Smooth muscle cell (in vitro differentiated cells): ENCODE data around the gene EXOC6B. TPM values are rescaled to one million over a fixed set of nuclear protein-coding genes. Genes with fewer than 3 reads are reported as not detected.

Source experiments
- DNase-seq: peaks from one replicate; lab custom pipeline; 2025; ENCODE audit not compliant: unreplicated experiment; lab: John Stamatoyannopoulos, UW
- H2AFZ ChIP-seq: fragments of 200-600 bp; sonication (generic); 2 replicates; pipeline ENCODE4 v1.6.0; 2016; ENCODE audit warnings: antibody characterized with exemption, low read depth, mild to moderate bottlenecking
- H3F3A ChIP-seq: fragments of 200-600 bp; sonication (generic); 2 replicates; pipeline ENCODE4 v1.6.0; 2017; ENCODE audit warnings: antibody characterized with exemption, low read depth
- H3K27ac ChIP-seq: fragments of 200-600 bp; sonication (generic); 2 replicates; pipeline ENCODE4 v1.5.1; 2016; ENCODE audit warnings: low read depth, mild to moderate bottlenecking
- H3K27me3 ChIP-seq: fragments of 200-600 bp; sonication (generic); 2 replicates; pipeline ENCODE4 v1.6.1; 2016; ENCODE audit warnings: low read depth, mild to moderate bottlenecking
- H3K36me3 ChIP-seq: fragments of 200-600 bp; sonication (generic); 2 replicates; pipeline ENCODE4 v1.5.1; 2016; ENCODE audit warnings: low read depth
- H3K4me1 ChIP-seq: fragments of 200-600 bp; sonication (generic); 2 replicates; pipeline ENCODE4 v1.5.1; 2016; ENCODE audit warnings: low read depth
- H3K4me2 ChIP-seq: fragments of 200-600 bp; sonication (generic); 2 replicates; pipeline ENCODE4 v1.6.0; 2016; ENCODE audit warnings: mild to moderate bottlenecking
- H3K4me3 ChIP-seq: fragments of 200-600 bp; sonication (generic); 2 replicates; pipeline ENCODE4 v1.5.1; 2016; ENCODE audit warnings: mild to moderate bottlenecking
- H3K79me2 ChIP-seq: fragments of 200-600 bp; sonication (generic); 2 replicates; pipeline ENCODE4 v1.6.0; 2016; ENCODE audit warnings: low read depth, mild to moderate bottlenecking
- H3K9ac ChIP-seq: fragments of 200-600 bp; sonication (generic); 2 replicates; pipeline ENCODE4 v1.6.0; 2016; ENCODE audit warnings: low read depth
- H3K9me3 ChIP-seq: fragments of 200-600 bp; sonication (generic); replicated peaks from 2 replicates; pipeline ENCODE4 v1.5.1; 2016; ENCODE audit warnings: low read depth
- H4K20me1 ChIP-seq: fragments of 200-600 bp; sonication (generic); 2 replicates; pipeline ENCODE4 v1.6.0; 2016; ENCODE audit warnings: low read depth
- CTCF ChIP-seq: fragments of 200-600 bp; sonication (generic); IDR thresholded peaks from 2 replicates; pipeline ENCODE4 v1.5.1; 2017; ENCODE audit warnings: borderline replicate concordance, mild to moderate bottlenecking, antibody characterized with exemption; ENCODE audit not compliant: insufficient read depth, poor library complexity, severe bottlenecking
- WGBS: methylation state at CpG from one replicate; pipeline ENCODE4 v1.1.7; 2016; ENCODE audit warnings: low lambda C conversion rate; 5-methylcytosine and 5-hydroxymethylcytosine counted together
- polyA plus RNA-seq: library from polyadenylated mRNA; unstranded; fragments of >200 nt; fragmentation: Nextera tagmentation; extraction: Ambion mirVana; gene quantifications from 2 replicates; pipeline ENCODE4 v1.2.1, GENCODE V29; 2016
- total RNA-seq: library from RNA; depleted of rRNA; stranded (reverse); fragments of >200 nt; gene quantifications from 2 replicates; pipeline ENCODE4 v1.2.3, GENCODE V29; 2014

EXOC6B gene
- total and polyA plus RNA-seq, 2 experiments from 2014 or later, result 6.9 to 19.7 TPM

DNA sequence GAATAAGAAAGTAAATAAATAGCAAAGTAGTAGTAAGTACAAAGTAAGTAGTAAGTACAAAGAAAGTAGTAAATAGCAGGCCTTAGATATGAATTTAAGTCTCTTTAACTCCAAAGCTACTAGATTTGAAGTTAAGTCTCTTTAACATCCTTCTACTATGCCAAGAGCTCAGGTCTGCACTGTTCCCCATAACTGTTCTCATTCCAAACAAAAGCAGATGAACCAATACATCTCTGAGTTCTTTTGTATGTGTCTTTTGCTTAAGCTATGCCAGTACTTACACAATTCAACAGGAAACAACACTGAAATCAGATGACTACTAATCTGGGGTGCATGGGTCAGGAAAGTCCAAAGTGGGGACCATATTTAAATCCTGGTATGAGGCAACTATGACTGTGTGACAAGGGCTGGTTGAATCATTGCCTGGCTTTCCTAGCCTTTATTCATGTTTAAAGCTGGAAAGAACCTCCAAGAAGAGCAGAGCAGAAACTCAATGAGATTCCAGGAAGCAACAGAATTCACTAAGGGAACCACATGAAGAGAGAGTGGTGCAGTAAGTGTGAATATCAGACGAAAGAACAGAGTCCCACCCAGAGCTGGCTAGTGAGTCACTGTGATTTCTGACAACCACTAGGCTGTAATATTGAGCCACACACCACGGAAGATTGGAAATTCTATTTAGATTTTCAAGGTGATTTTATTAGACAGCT is 627.1 kb downstream of the EXOC6B start:
- H3K4me1 ChIP-seq, result no peaks in the 10 kb centered on the region
- 42% methylated on average over 2 of the region's 2 CpGs for WGBS
- no peaks in the 10 kb centered on the region for H3K27me3 ChIP-seq
- no peak overlapping the region for H2AFZ ChIP-seq
- no peaks in the 10 kb centered on the region for H3F3A ChIP-seq
- no peak overlapping the region for H3K4me3 ChIP-seq
- no peaks in the 10 kb centered on the region for H3K9me3 ChIP-seq
- no peak overlapping the region for H3K4me2 ChIP-seq
- TF ChIP-seq CTCF, result no peak
- no peak for DNase-seq
- H3K36me3 ChIP-seq, result no peaks in the 10 kb centered on the region
- no peak overlapping the region for H3K9ac ChIP-seq
- peaks cover 8% of the 10 kb centered on the region for H4K20me1 ChIP-seq
- H3K79me2 ChIP-seq, result no peaks in the 10 kb centered on the region
- no peak overlapping the region for H3K27ac ChIP-seq

DNA sequence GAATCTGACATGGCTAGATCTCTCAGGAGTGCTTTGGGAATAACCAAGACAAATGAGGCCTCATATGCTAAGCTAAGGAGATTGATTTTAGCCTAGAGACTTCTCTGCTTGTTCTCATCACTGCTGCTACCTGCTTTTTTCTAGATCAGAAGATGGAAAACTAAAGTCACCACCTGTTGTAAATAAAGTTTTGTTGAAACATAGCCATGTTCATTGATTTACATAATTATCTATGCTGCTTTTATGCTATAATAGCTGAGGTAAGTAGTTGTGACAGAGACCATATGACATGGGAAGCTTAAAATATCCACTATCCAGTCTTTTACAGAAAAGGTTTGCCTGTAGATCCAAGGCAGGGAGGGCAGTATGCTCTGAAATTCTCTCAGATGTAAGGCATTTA is 632.1 kb downstream of the EXOC6B start:
- no peak overlapping the region for H3K9ac ChIP-seq
- TF ChIP-seq CTCF, result no peak
- H3K79me2 ChIP-seq, result no peaks in the 10 kb centered on the region
- no peaks in the 10 kb centered on the region for H3F3A ChIP-seq
- no peaks in the 10 kb centered on the region for H3K27me3 ChIP-seq
- H3K9me3 ChIP-seq, result no peaks in the 10 kb centered on the region
- H4K20me1 ChIP-seq, result peaks cover 3% of the 10 kb centered on the region
- H3K4me1 ChIP-seq, result no peaks in the 10 kb centered on the region
- H3K4me2 ChIP-seq, result no peak overlapping the region
- H3K36me3 ChIP-seq, result no peaks in the 10 kb centered on the region
- DNase-seq, result no peak
- H2AFZ ChIP-seq, result no peak overlapping the region
- H3K27ac ChIP-seq, result no peak overlapping the region
- H3K4me3 ChIP-seq, result no peak overlapping the region

DNA sequence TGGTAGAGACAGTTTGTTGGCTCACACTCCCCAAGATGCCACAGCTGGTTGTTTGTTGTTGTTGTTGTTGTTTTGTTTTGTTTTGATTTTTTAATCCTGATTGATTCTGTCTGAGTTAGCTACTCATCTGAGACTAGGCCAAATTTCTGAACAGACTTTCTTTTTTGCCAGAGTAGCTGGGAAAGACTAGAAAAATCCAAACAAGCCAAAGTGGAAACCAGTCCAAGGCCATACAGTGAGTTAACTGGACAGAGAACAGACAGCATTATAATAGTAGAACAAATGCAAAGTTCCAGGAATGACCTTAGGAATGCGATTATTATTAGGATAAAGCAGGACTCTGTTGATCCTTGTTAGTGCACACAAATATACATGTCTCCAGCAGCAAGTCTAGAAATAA is 634.4 kb downstream of the EXOC6B start:
- H3K9ac ChIP-seq, result no peak overlapping the region
- H3K79me2 ChIP-seq, result no peaks in the 10 kb centered on the region
- no peak overlapping the region for H2AFZ ChIP-seq
- DNase-seq, result no peak
- H3K9me3 ChIP-seq, result no peaks in the 10 kb centered on the region
- no peaks in the 10 kb centered on the region for H3F3A ChIP-seq
- H4K20me1 ChIP-seq, result no peaks in the 10 kb centered on the region
- H3K27ac ChIP-seq, result no peak overlapping the region
- no peaks in the 10 kb centered on the region for H3K36me3 ChIP-seq
- no peaks in the 10 kb centered on the region for H3K4me1 ChIP-seq
- H3K27me3 ChIP-seq, result no peaks in the 10 kb centered on the region
- WGBS, result 96% methylated on average over 1 of the region's 1 CpG
- H3K4me3 ChIP-seq, result no peak overlapping the region
- TF ChIP-seq CTCF, result no peak
- H3K4me2 ChIP-seq, result no peak overlapping the region

DNA sequence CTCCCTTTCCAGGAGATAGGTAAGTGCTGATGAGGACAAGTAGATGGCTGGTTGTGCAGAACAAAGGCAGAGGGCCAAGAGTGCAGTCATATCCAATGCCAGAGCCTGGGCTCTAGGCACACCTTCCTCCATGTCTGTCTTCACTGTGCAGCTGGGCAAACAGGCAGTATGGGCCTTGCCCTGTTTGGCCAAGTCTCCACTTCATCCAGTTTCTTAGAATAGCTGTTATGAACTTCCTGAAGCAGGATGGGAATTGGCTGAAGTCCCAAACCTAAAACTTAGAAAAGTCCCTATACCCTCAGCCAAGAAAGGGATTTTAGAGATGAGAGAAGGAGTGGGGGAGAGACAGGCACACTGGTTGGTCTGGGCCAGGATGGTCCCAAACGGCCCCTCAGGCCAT is 640.6 kb downstream of the EXOC6B start:
- Histone ChIP-seq H3F3A (no peaks in the 10 kb centered on the region), H4K20me1 (no peaks in the 10 kb centered on the region), H3K79me2 (no peaks in the 10 kb centered on the region), H3K4me1 (no peaks in the 10 kb centered on the region), H3K4me2 (no peak overlapping the region), H2AFZ (no peak overlapping the region), H3K9me3 (no peaks in the 10 kb centered on the region), H3K36me3 (no peaks in the 10 kb centered on the region), H3K4me3 (no peak overlapping the region), H3K9ac (no peak overlapping the region), H3K27ac (no peak overlapping the region), H3K27me3 (no peaks in the 10 kb centered on the region)
- no peak for DNase-seq
- 96% methylated on average over 1 of the region's 1 CpG for WGBS
- TF ChIP-seq CTCF, result no peak
